ENCODE measurements around the gene RAB11A. TPM values are rescaled to one million over a fixed set of nuclear protein-coding genes. Genes with fewer than 3 reads are reported as not detected.

The RAB11A gene
- total RNA-seq, 2 experiments from 2014 or later, result 98.5 to 102 TPM

- no peaks in the 10 kb centered on the region for H3K4me1 ChIP-seq (ENCODE audit: insufficient read depth, low read length)
- no peaks in the 10 kb centered on the region for H3K9me3 Mint-ChIP-seq
- POLR2A ChIA-PET, result no interaction called here
- no peaks in the 10 kb centered on the region for H3K9me3 ChIP-seq (ENCODE audit: control insufficient read depth in 1 of 2, insufficient read depth in 1 of 2, low read length in 2 of 2)
- H3K4me3 ChIP-seq (ENCODE audit: low read length), result no peak overlapping the region
- ATAC-seq (ENCODE audit: poor library complexity) (no peak), DNase-seq (no peak)
- no peaks in the 10 kb centered on the region for H3K27me3 ChIP-seq (ENCODE audit: control insufficient read depth in 1 of 2, insufficient read depth in 2 of 2, low read length in 2 of 2)
- TF ChIP-seq CTCF (IDR thresholded peaks at IDR 0.05), result no peak
- H3K4me1 Mint-ChIP-seq (ENCODE audit: low read depth), result no peaks in the 10 kb centered on the region
- H3K27me3 Mint-ChIP-seq, result no peaks in the 10 kb centered on the region
- intact Hi-C loops (cut with DNase I, micrococcal nuclease), result no loop called here
- CTCF ChIA-PET, result no interaction called here
- no peak overlapping the region for H3K4me3 Mint-ChIP-seq
- H3K27ac ChIP-seq (ENCODE audit: low read depth in 1 of 2, low read length in 2 of 2), result no peak overlapping the region
- H3K27ac Mint-ChIP-seq, result no peak overlapping the region
- no peaks in the 10 kb centered on the region for H3K36me3 Mint-ChIP-seq (ENCODE audit: low read depth)
- no peaks in the 10 kb centered on the region for H3K36me3 ChIP-seq (ENCODE audit: insufficient read depth, low read length)
Measured at GRCh38 chr15:65923264-65923663, 54.0 kb downstream of the RAB11A start.

DNA sequence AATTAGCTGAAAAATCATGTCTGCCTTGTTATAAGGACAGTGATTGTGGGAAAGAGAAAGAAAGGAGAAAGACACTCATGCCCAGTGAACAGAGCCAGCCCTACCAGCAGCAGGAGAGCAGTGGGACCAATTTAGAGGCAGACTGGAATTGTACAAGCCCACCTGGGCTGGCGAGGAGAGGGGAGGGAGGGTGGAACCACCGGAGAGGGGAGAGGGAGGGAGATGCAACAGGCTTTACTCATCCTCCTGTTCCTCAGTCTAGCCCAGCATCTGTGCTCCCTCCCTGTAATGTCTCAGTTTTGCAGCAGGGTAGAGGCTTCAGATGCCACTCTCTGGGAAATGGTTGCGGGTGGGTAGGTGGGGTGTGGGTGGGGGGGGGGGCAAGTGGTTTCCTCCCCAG, 54.7 kb downstream of the RAB11A start:
- Histone ChIP-seq H3K4me1 (ENCODE audit: insufficient read depth, low read length) (no peaks in the 10 kb centered on the region), H3K9me3 (ENCODE audit: control insufficient read depth in 1 of 2, insufficient read depth in 1 of 2, low read length in 2 of 2) (no peaks in the 10 kb centered on the region), H3K4me3 (ENCODE audit: low read length) (no peak overlapping the region), H3K36me3 (ENCODE audit: insufficient read depth, low read length) (no peaks in the 10 kb centered on the region), H3K27ac (ENCODE audit: low read depth in 1 of 2, low read length in 2 of 2) (no peak overlapping the region), H3K27me3 (ENCODE audit: control insufficient read depth in 1 of 2, insufficient read depth in 2 of 2, low read length in 2 of 2) (no peaks in the 10 kb centered on the region)
- Mint-ChIP-seq H3K27ac (no peak overlapping the region), H3K4me3 (no peak overlapping the region), H3K27me3 (no peaks in the 10 kb centered on the region), H3K36me3 (ENCODE audit: low read depth) (no peaks in the 10 kb centered on the region), H3K9me3 (no peaks in the 10 kb centered on the region), H3K4me1 (ENCODE audit: low read depth) (no peaks in the 10 kb centered on the region)
- TF ChIP-seq CTCF (IDR thresholded peaks at IDR 0.05), result no peak
- CTCF ChIA-PET, result no interaction called here
- POLR2A ChIA-PET, result no interaction called here
- ATAC-seq (ENCODE audit: poor library complexity), result no peak
- no peak for DNase-seq
- intact Hi-C loops (cut with DNase I, micrococcal nuclease), result no loop called here

GRCh38 chr15:65925338-65925737, 56.0 kb downstream of the RAB11A start:
- no peaks in the 10 kb centered on the region for H3K4me1 Mint-ChIP-seq (ENCODE audit: low read depth)
- CTCF ChIA-PET, result no interaction called here

More at GRCh38 chr15:65925338-65925737, 56.0 kb downstream of the RAB11A start:
- Mint-ChIP-seq H3K27me3 (no peaks in the 10 kb centered on the region), H3K36me3 (ENCODE audit: low read depth) (no peaks in the 10 kb centered on the region), H3K4me3 (no peak overlapping the region), H3K9me3 (no peaks in the 10 kb centered on the region), H3K27ac (no peak overlapping the region)
- TF ChIP-seq CTCF (IDR thresholded peaks at IDR 0.05), result no peak
- no peak for ATAC-seq (ENCODE audit: poor library complexity)
- Histone ChIP-seq H3K27me3 (ENCODE audit: control insufficient read depth in 1 of 2, insufficient read depth in 2 of 2, low read length in 2 of 2) (no peaks in the 10 kb centered on the region), H3K9me3 (ENCODE audit: control insufficient read depth in 1 of 2, insufficient read depth in 1 of 2, low read length in 2 of 2) (no peaks in the 10 kb centered on the region), H3K4me3 (ENCODE audit: low read length) (no peak overlapping the region), H3K36me3 (ENCODE audit: insufficient read depth, low read length) (no peaks in the 10 kb centered on the region), H3K4me1 (ENCODE audit: insufficient read depth, low read length) (no peaks in the 10 kb centered on the region), H3K27ac (ENCODE audit: low read depth in 1 of 2, low read length in 2 of 2) (no peak overlapping the region)
- intact Hi-C loops (cut with DNase I, micrococcal nuclease), result no loop called here
- POLR2A ChIA-PET, result no interaction called here
- DNase-seq, result no peak

Measured in CD4-positive, alpha-beta T cell (primary cell).